Stimulated activated CD8-positive, alpha-beta memory T cell treated with anti-CD3 and anti-CD28 coated beads, Interleukin-12 subunit alpha, Interleukin-12 subunit beta, amount 100 ng/mL, for 4 hours (primary cell): ENCODE measurements around the gene GPR6.

Source experiments
- DNase-seq: peaks from one replicate; pipeline ENCODE4 v3.0.0-alpha.2; 2020; ENCODE audit warnings: low read depth

Gene GPR6, protein sequence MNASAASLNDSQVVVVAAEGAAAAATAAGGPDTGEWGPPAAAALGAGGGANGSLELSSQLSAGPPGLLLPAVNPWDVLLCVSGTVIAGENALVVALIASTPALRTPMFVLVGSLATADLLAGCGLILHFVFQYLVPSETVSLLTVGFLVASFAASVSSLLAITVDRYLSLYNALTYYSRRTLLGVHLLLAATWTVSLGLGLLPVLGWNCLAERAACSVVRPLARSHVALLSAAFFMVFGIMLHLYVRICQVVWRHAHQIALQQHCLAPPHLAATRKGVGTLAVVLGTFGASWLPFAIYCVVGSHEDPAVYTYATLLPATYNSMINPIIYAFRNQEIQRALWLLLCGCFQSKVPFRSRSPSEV

DNA sequence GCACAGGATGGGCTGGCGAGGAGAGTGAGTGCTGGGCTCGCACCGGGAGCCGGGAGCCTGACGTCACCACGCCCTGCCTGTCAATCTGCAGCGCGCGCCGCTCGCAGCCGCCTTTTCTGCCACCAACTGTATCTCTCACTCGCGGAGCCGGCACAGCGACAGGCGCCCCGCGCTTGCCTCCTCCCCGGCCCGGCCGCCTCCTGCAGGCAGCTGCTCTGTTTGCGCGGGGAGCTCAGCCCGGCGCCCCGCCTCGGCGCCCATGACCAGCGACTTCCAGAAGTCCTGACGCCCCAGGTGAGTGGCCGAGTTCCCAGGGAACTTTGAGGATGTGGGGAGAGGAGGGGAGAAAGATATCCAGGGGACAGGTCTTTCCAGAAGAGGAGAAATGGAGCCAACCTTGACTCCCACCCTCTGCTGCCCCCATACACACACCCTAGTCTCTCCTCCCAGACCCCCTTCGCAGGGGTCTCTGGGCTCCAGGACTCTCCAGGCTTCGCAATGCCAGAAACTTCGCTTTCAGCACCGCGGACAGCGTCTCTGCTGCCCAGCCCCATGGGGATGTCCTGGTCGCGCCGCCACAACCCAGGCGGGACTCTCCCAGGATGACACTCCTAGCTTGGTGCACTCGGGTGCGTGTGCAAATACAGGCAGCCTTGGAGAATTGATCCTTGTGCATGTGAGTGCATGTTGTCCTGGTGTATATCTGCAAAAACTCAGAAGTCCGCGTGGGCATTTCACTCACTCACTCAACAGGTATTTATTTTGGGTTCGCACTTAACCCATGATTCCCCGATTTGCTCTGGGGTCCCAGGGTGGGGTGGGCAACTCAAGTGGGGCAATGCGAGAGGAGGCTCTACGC, at the start of gene GPR6:
Gene GPR6 (plus strand): TSS at position 138 of the 859 bp plus-strand sequence. CDS start 802 bp downstream, outside the sequence.
- no peak for DNase-seq

- no peak for DNase-seq
These were observed 43.8 kb upstream of the GPR6 start for GRCh38 chr6:109934293-109934692.

- no peak for DNase-seq
These were observed 38.5 kb upstream of the GPR6 start for GRCh38 chr6:109939654-109940053.

- no peak for DNase-seq
These were observed 33.7 kb upstream of the GPR6 start for GRCh38 chr6:109944448-109944847.

GRCh38 chr6:109945091-109945490, 33.0 kb upstream of the GPR6 start:
- DNase-seq, result no peak

GRCh38 chr6:109946979-109947378, 31.1 kb upstream of the GPR6 start:
- no peak for DNase-seq

DNA sequence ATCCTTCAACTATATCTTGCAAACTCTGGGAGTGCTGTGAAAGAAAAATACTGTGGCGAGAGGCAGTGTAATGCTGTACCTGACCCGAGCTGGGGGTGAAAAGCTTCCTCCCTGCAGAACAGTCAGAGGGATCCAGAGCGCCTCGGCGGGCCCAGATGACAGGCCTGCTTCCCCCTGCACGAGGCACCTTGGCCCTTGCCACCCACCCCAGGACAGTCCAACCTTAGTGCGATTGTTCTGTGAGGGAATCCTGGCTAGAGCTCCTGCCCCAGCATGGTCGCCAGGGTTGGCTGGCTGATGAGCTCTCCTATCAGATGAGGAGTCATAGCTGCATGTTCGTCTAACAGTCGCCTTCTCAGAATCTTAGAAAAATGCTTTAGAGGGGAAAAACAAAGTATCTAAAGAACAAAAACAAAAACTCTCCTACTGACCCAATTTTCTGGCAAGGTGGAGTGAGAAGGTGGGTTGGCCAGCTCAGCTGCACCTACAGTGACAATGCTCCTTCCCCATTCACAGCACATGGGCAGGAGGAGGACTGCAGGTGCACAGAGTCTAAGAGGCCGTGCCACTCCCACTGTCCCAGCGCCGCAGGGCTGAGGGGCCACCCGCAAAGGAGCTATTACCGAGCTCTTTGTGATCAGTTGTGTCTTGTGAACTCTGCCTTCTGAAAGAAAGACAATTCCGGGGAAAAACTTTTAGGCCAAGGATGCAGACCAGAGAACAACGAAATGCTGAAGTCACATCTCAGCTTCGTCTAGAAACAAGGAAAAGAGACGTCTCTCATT, 28.6 kb upstream of the GPR6 start:
- DNase-seq, result no peak

- DNase-seq, result no peak
These were observed 22.6 kb upstream of the GPR6 start for GRCh38 chr6:109955491-109955890.

DNA sequence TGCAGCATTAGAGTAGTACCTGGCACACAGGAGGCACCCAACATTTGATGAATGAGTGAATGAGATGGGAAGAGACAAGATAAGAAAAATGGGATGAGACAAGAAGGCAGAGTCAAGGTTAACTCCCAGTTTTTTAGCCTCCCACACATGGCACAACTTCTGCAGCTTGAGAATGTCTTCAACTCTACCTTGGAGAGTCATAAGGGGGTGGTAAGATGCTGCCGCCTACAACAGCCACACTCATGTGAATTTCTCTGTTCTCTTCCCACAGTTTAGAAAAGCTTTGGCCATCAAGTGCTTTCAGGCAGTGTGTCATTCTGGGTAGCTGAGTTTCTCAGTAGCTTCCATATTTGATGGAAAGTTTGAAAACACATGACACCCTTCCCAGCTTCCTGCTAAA, 19.5 kb upstream of the GPR6 start:
- DNase-seq, result no peak

DNA sequence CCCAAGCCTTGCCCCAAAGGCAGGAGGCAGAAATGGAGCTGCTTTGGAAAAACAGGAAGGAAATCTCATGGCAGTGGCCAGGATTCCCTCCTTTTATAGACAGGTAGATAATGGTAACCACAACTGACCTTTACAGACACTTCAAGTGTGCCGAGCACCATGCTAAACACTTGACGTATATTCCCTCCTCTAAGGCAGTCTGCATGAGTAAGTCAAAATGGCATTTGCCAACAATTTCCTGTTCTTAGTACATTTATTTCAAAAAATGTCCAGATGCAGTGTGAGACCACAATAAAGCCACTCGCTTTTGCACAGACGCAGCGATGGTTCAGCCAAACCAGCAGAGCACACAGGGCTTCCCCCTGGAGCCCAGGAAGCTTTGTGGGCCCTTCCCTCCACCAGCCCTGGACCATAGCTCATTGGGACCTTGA, 16.5 kb upstream of the GPR6 start:
- DNase-seq, result no peak

GRCh38 chr6:109962271-109962670, 15.8 kb upstream of the GPR6 start:
- DNase-seq, result no peak

DNA sequence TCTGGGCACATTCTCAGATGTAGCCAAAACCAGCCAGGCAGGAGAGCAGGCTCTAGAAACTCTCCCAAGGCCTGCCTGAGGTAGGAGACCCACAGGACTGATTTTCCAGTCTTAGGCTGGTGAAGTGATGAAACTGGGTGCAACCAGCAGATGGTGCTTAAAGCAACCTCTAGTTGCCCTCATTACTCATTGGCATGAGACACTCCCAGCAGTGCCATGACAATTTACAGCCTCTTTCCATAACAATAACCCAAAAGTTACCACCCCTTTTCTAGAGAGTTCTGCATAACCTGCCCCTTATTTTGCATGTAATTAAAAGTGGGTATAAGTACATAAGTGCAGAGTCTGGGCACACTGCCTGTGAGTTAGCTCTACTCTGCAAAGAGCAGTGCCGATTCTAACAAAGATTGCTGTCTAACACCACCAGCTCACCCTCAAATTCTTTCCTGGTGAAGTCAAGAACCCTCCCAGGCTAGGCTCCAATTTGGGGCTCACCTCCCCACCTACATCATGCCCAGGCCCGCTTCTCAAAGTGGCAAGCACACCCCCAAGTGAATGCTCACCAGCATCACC, 14.4 kb upstream of the GPR6 start:
- DNase-seq, result no peak

DNA sequence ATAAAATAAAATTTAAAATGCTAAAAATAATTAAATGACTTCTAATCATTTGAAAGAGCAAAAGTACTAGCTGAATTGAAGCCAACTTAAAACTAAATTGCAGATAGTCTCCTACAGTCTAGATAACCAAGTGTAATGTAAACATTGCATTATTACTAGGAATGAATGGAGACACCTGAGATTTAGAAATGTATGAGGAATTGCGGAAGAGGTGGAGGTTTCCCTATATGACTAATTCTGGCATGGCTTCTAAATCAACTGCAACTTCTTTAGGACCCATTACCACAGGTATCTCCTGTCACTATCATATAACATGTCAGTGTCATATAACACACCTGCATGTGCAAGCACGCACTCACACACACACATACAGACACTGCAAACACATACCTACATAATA, 13.2 kb upstream of the GPR6 start:
- DNase-seq, result no peak

- no peak for DNase-seq
These were observed 11.8 kb upstream of the GPR6 start for GRCh38 chr6:109966299-109966698.

GRCh38 chr6:109977791-109978173, 329 bp upstream of the GPR6 start:
- DNase-seq, result no peak

DNA sequence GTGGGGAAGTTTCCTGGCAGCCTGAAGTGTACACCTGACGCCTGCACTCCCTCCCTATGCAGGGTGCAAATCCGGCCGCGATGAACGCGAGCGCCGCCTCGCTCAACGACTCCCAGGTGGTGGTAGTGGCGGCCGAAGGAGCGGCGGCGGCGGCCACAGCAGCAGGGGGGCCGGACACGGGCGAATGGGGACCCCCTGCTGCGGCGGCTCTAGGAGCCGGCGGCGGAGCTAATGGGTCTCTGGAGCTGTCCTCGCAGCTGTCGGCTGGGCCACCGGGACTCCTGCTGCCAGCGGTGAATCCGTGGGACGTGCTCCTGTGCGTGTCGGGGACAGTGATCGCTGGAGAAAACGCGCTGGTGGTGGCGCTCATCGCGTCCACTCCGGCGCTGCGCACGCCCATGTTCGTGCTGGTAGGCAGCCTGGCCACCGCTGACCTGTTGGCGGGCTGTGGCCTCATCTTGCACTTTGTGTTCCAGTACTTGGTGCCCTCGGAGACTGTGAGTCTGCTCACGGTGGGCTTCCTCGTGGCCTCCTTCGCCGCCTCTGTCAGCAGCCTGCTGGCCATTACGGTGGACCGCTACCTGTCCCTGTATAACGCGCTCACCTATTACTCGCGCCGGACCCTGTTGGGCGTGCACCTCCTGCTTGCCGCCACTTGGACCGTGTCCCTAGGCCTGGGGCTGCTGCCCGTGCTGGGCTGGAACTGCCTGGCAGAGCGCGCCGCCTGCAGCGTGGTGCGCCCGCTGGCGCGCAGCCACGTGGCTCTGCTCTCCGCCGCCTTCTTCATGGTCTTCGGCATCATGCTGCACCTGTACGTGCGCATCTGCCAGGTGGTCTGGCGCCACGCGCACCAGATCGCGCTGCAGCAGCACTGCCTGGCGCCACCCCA, 1.2 kb downstream of the GPR6 start:
- no peak for DNase-seq

DNA sequence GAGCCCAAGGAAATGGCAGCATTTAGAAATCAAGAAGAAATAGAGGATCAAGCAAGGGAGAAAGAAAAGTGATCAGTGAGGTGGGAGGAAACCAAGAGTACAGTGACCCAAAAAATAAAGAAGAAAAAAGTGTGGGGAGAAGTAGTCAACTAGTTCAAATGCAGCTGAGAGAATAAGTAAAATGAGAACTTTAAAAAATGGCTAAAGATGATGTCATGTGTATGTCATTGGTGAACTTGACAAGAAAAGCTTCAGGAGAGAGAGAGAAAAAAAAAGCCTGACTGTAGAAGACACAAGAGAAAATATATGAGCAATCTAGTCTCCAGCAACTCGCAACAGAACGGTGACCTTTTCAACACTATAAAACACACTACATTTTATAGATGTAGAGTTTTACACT, 6.3 kb downstream of the GPR6 start:
- DNase-seq, result no peak

- no peak for DNase-seq
These were observed 9.1 kb downstream of the GPR6 start for GRCh38 chr6:109987196-109987595.

- DNase-seq, result no peak
These were observed 13.3 kb downstream of the GPR6 start for GRCh38 chr6:109991201-109992101.

DNA sequence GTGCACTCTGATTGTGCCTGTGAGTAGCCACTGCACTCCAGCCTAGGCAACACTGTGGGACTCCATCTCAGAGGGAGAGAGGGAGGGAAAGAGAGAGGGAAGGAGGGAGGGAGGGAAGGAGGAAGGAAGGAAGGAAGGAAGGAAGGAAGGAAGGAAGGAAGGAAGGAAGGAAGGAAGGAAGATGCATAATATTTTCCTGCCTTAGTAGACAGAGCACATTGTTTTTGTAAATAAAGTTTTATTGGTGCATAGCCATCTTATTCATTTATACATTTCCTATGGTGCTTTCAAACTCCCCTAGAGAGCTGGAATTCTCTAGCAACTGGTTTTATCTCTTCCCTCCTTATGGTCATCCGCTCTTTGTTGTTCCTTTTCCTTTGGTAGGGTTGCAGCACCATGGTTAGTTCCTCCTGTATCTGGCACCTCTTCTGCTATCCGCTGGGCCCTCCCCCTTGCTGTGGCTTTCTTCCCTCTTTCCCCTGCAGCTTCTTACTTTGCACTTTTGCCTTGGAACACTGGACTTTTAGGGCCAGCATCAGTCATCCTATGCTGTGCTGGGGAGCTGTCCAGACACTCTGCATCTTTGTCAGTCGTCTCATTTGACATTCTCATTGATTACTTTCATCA, 20.2 kb downstream of the GPR6 start:
- DNase-seq, result no peak
